Body of pancreas (tissue), 4 donors: ENCODE data around the gene SLC35D2.

Experiments used
- CTCF ChIP-seq, 7 experiments: fragments of 450-650 bp in 4 of 7; fragments of 200-600 bp in 3 of 7; sonication (generic) in 3 of 7; IDR thresholded peaks; one replicate each; pipeline ENCODE4 v1.5.1; 2016 to 2019; ENCODE audit warnings: antibody characterized with exemption in 7 of 7
- POLR2A ChIP-seq, 3 donors: fragments of 450-650 bp; IDR thresholded peaks; one replicate each; pipeline ENCODE4 v1.6.1; 2016; ENCODE audit warnings: antibody characterized with exemption in 3 of 3, mild to moderate bottlenecking in 2 of 3

DNA sequence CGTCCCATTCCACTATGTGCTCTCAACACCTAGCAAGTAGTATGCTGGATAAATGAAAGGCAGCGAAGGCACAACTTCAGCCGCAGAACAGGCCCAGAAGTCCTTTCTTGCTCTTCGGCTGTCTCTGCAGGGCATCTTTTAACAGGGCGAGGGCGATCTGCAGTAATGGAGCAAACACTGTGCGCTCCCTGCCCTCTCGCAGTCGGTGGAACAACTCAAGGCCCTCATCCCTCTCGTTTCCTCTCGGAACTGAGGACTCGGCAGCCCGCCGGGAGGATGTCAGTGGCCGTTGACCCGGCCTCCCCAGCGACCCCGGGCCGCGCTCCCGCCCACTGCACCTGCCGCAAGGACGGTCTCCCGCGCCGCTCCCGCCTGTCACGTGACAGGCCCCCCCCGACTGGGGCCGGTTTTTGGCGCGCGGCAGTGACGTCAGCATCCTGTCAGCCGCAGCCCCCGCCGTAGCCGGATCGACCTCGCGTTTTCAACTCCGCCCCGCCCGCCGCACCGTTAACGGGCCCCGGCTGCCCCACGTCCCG lies 33.6 kb upstream of the SLC35D2 start:
- TF ChIP-seq POLR2A (IDR thresholded peaks at IDR 0.05) (peak; percentile 41 to 81 (median 79)), CTCF (IDR thresholded peaks at IDR 0.05) (peak in 3 of 7 experiments; percentile 27 to 44 (median 34))
